Measurements from ENCODE around the gene ADGRE3.

ADGRE3 gene

GRCh38 chr19:14674764-14675163 lies at the start of gene ADGRE3:
TSS of gene ADGRE3 (minus strand) at chr19:14674844. CDS start at chr19:14674770, 74 bp downstream.
- DNase-seq, result no peak

GRCh38 chr19:14722127-14722526 lies 47.5 kb upstream of the ADGRE3 start:
- DNase-seq, result no peak

GRCh38 chr19:14719162-14719561 lies 44.5 kb upstream of the ADGRE3 start:
- DNase-seq, result no peak

GRCh38 chr19:14718522-14719116 lies 44.0 kb upstream of the ADGRE3 start:
- DNase-seq, result no peak

GRCh38 chr19:14715841-14716240 lies 41.2 kb upstream of the ADGRE3 start:
- no peak for DNase-seq

GRCh38 chr19:14704450-14704849 lies 29.8 kb upstream of the ADGRE3 start:
- no peak for DNase-seq

GRCh38 chr19:14703833-14704232 lies 29.2 kb upstream of the ADGRE3 start:
- DNase-seq, result no peak

GRCh38 chr19:14700711-14701375 lies 26.2 kb upstream of the ADGRE3 start:
- no peak for DNase-seq

- no peak for DNase-seq
Observed at GRCh38 chr19:14699641-14700040, 25.0 kb upstream of the ADGRE3 start.

GRCh38 chr19:14695471-14695870 lies 20.8 kb upstream of the ADGRE3 start:
- no peak for DNase-seq

- DNase-seq, result no peak
Observed at GRCh38 chr19:14694641-14695266, 20.1 kb upstream of the ADGRE3 start.

- peak; percentile 98 for DNase-seq
Observed at GRCh38 chr19:14689598-14690503, 15.2 kb upstream of the ADGRE3 start, which contains the start of gene ZNF333. TSS of gene ZNF333 (plus strand) at chr19:14690048. CDS start at chr19:14693492, 3,444 bp downstream.

- DNase-seq, result peak; percentile 35
Observed at GRCh38 chr19:14686411-14686810, 11.8 kb upstream of the ADGRE3 start.

- DNase-seq, result no peak
Observed at GRCh38 chr19:14683439-14683838, 8.8 kb upstream of the ADGRE3 start.

- no peak for DNase-seq
Observed at GRCh38 chr19:14682084-14682483, 7.4 kb upstream of the ADGRE3 start.

- no peak for DNase-seq
Observed at GRCh38 chr19:14678199-14678598, 3.6 kb upstream of the ADGRE3 start.

GRCh38 chr19:14677464-14677863 lies 2.8 kb upstream of the ADGRE3 start:
- no peak for DNase-seq

GRCh38 chr19:14676762-14677161 lies 2.1 kb upstream of the ADGRE3 start:
- no peak for DNase-seq

- DNase-seq, result no peak
Observed at GRCh38 chr19:14673088-14673487, 1.6 kb downstream of the ADGRE3 start.

- no peak for DNase-seq
Observed at GRCh38 chr19:14672188-14672872, 2.3 kb downstream of the ADGRE3 start.

GRCh38 chr19:14670408-14670807 lies 4.2 kb downstream of the ADGRE3 start:
- DNase-seq, result no peak

GRCh38 chr19:14669940-14670339 lies 4.7 kb downstream of the ADGRE3 start:
- no peak for DNase-seq

Measured in activated CD4-positive, alpha-beta T cell treated with anti-CD3 and anti-CD28 coated beads, Interleukin-2, amount 50 U/mL, for 16 hours (primary cell).